HG02798 (cell line): Measurements from ENCODE around the gene CYYR1.

Source experiments
- ATAC-seq: cut with Tn5 transposase; IDR thresholded peaks from one replicate; pipeline ENCODE4 v1.9.1; 2021; ENCODE audit warnings: mild to moderate bottlenecking; ENCODE audit not compliant: unreplicated experiment, poor library complexity

The CYYR1 gene

DNA sequence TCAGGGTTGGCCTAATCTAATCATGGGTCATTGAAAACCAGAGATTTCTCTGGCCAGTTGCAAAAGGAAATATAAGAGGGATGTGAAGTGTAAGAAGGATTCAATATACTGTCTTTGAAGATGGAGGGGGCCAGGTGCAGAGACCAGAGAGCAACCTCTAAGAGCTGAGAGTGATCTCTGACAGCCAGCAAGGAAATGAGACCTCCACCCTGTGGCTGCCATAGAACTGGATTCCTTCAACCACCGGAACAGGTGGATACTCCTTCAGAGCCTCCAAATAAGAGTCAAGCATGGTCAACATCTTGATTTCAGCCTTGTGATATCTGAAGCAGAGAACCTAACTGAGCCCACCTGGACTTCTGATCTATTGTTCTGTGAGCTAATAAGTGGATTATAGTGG, 128.4 kb downstream of the CYYR1 start:
- no peak for ATAC-seq

DNA sequence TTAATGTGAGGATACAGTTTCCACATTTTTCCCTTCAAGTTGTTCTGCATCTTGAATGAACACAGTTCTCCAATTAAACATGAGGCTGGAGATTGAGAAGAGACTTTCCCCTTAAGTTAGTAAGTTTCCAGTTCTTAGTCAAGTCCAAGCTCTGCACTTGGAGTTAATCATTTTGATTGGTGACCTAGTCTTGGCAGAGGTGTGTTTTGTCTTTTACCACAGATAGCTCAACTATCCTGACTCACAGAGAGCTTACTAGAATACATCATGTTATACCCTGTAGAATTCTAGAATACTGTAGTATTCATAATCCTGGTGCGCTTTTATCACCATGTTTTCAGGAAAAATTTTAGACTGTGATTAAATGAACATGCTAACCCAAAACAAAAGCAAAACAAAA, 129.2 kb downstream of the CYYR1 start:
- ATAC-seq = no peak

DNA sequence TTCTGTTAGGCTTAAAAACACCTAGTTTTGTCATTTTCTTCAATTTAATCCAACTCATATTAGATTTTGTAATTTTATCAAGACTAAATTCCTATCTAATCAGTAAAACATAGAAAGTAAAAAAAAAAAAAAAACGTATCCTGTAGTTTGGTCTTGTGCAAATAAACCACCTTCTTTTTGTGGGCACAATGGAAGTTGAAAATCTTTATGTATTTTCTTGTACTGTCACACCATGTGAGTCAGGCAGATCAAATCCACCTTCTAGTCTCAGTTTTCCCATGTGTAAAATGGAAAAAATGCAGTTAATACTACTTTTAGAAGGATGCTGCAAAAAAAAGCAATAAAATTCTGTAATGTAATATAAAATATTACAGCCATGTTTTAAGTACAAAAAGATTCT, 129.8 kb downstream of the CYYR1 start:
- ATAC-seq = no peak

GRCh38 chr21:26441149-26441548, 131.9 kb downstream of the CYYR1 start:
- no peak for ATAC-seq

- ATAC-seq = no peak
Measured at GRCh38 chr21:26438976-26439375, 134.1 kb downstream of the CYYR1 start.

- no peak for ATAC-seq
Measured at GRCh38 chr21:26437326-26438009, 135.6 kb downstream of the CYYR1 start.

GRCh38 chr21:26433386-26433785, 139.7 kb downstream of the CYYR1 start:
- no peak for ATAC-seq

- ATAC-seq = no peak
Measured at GRCh38 chr21:26432410-26432809, 140.7 kb downstream of the CYYR1 start.

DNA sequence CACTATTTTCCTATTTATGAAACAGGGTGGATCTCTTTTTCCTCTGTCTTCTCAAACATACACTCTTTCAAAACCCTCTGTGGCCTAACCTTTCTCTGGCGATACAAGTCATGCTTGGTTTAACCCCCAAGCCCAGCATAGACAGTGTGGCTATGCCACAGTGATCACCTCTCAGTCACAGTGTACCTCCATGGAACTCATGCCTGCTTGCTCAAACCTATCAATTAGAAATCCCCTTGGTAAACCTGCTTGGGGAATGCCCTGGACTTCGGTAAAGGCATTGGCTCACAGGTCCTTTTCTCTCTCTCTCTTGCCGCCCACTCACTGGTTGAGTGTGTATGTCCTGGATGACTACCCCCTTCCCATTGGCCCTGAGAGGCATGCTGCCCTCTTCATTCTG, 147.5 kb downstream of the CYYR1 start:
- ATAC-seq = no peak

- no peak for ATAC-seq
Measured at GRCh38 chr21:26423511-26423910, 149.6 kb downstream of the CYYR1 start.

GRCh38 chr21:26422706-26423105, 150.4 kb downstream of the CYYR1 start:
- no peak for ATAC-seq

DNA sequence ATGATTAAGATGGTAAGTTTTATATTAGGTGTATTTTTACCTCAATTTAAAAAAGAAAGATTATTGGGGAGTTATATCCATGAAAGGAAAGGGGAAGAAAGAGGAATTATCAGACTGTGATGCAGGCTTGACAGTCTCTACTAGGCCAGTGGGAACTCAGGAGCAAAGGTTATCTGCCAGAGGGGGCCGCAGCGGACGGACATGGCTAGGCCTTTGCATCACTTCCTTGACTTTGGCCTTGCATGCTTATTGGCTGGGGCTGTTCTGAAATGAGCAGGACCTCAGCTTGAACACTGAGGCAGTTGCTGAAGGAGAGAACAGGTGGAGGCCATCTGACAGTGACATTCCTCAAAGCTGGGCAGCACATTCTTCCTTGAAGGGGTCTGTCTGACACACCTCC, 150.9 kb downstream of the CYYR1 start:
- ATAC-seq = no peak

GRCh38 chr21:26421724-26422123, 151.4 kb downstream of the CYYR1 start:
- ATAC-seq = no peak
